T-helper 2 cell (primary cell): ENCODE data around the gene PIN1.
A peak's percentile ranks its signal among the peaks of the same experiment; 100 is the strongest.

ENCODE experiments used
- DNase-seq, 5 experiments: peaks; one replicate each; pipeline versions ENCODE4 v3.0.0 to v3.0.0-alpha.2; 2012 to 2022

The PIN1 gene

GRCh38 chr19:9857076-9857721 is 22.1 kb downstream of the PIN1 start:
- DNase-seq: no peak

- peak in 2 of 5 experiments; percentile 30 to 81 for DNase-seq
These were observed 23.0 kb downstream of the PIN1 start for GRCh38 chr19:9857920-9858746.

- DNase-seq: no peak
These were observed 23.6 kb downstream of the PIN1 start for GRCh38 chr19:9858766-9859165.

GRCh38 chr19:9860407-9860806 is 25.3 kb downstream of the PIN1 start:
- DNase-seq: no peak

- no peak for DNase-seq
These were observed 26.4 kb downstream of the PIN1 start for GRCh38 chr19:9861503-9861902.

- peak in 1 of 5 experiments; percentile 80 for DNase-seq
These were observed 27.8 kb downstream of the PIN1 start for GRCh38 chr19:9862938-9863337.

- no peak for DNase-seq
These were observed 28.6 kb downstream of the PIN1 start for GRCh38 chr19:9863759-9864158.

- peak in 3 of 5 experiments; percentile 22 to 91 (median 55) for DNase-seq
These were observed 30.8 kb downstream of the PIN1 start for GRCh38 chr19:9865732-9866501.

- no peak for DNase-seq
These were observed 34.0 kb downstream of the PIN1 start for GRCh38 chr19:9868983-9869617.

GRCh38 chr19:9871626-9872338 is 36.7 kb downstream of the PIN1 start:
- DNase-seq: no peak

- no peak for DNase-seq
These were observed 37.6 kb downstream of the PIN1 start for GRCh38 chr19:9872618-9873242.

GRCh38 chr19:9875031-9875627 is 40.0 kb downstream of the PIN1 start:
- no peak for DNase-seq

GRCh38 chr19:9875796-9876195 is 40.7 kb downstream of the PIN1 start:
- DNase-seq: no peak

- no peak for DNase-seq
These were observed 42.8 kb downstream of the PIN1 start for GRCh38 chr19:9877780-9878510.

GRCh38 chr19:9878511-9879196 is 43.5 kb downstream of the PIN1 start:
- DNase-seq: no peak

GRCh38 chr19:9881720-9882119 is 46.6 kb downstream of the PIN1 start:
- no peak for DNase-seq

GRCh38 chr19:9883231-9883758 is 48.2 kb downstream of the PIN1 start:
- no peak for DNase-seq

- no peak for DNase-seq
These were observed 48.6 kb downstream of the PIN1 start for GRCh38 chr19:9883764-9884163.

GRCh38 chr19:9885077-9885552 is 50.0 kb downstream of the PIN1 start:
- no peak for DNase-seq
